Skeletal muscle satellite cell (primary cell): ENCODE data around the gene DNAJC1.
"Not testable (repeated sequence)": the region's sequence is repeated elsewhere in the genome, so short reads cannot be mapped to it uniquely, and the experiment has no call there.

Source experiments
- H3K27me3 ChIP-seq: 2 replicates; pipeline ENCODE4 v1.7.0; 2013; ENCODE audit warnings: low read length; ENCODE audit not compliant: control insufficient read depth, insufficient read depth
- H3K36me3 ChIP-seq: 2 replicates; pipeline ENCODE4 v1.7.0; 2013; ENCODE audit warnings: mild to moderate bottlenecking, control low read depth, low read length; ENCODE audit not compliant: insufficient read depth
- H3K4me1 ChIP-seq: 2 replicates; pipeline ENCODE4 v1.7.0; 2013; ENCODE audit warnings: low read length; ENCODE audit not compliant: control insufficient read depth, insufficient read depth
- H3K4me2 ChIP-seq: 2 replicates; pipeline ENCODE4 v1.7.0; 2013; ENCODE audit warnings: mild to moderate bottlenecking, low read length
- H3K4me3 ChIP-seq: 2 replicates; pipeline ENCODE4 v1.7.0; 2013; ENCODE audit warnings: low read length
- H3K9ac ChIP-seq: 2 replicates; pipeline ENCODE4 v1.7.0; 2013; ENCODE audit warnings: mild to moderate bottlenecking, low read depth, low read length, moderate library complexity
- H3K9me3 ChIP-seq: replicated peaks from 2 replicates; pipeline ENCODE4 v1.7.0; 2013; ENCODE audit warnings: mild to moderate bottlenecking, control low read depth, low read length

Gene DNAJC1

DNA sequence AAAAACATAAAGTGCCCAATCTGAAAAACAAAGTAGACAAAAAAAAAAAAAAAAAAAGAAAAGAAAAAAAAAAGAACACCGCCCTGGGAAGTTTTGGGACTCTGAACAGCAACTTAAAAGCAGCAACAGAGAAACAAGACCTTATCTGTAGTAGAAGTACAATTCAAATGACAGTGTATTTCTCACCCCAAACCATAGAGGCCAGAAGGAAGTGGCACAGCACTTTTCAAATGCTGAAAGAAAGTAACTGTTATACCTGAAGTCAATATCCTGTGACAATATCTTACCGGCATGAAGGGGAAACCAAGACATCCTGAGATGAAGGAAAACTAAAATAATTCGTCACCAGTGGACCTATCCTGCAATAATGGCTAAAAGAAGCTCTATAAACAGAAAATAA is 112.1 kb downstream of the DNAJC1 start:
- H3K9ac ChIP-seq: no peak overlapping the region
- no peaks in the 10 kb centered on the region for H3K4me1 ChIP-seq
- no peak overlapping the region for H3K4me3 ChIP-seq
- no peaks in the 10 kb centered on the region for H3K27me3 ChIP-seq
- H3K36me3 ChIP-seq: peaks cover 3% of the 10 kb centered on the region
- no peak overlapping the region for H3K4me2 ChIP-seq
- no peaks in the 10 kb centered on the region for H3K9me3 ChIP-seq

DNA sequence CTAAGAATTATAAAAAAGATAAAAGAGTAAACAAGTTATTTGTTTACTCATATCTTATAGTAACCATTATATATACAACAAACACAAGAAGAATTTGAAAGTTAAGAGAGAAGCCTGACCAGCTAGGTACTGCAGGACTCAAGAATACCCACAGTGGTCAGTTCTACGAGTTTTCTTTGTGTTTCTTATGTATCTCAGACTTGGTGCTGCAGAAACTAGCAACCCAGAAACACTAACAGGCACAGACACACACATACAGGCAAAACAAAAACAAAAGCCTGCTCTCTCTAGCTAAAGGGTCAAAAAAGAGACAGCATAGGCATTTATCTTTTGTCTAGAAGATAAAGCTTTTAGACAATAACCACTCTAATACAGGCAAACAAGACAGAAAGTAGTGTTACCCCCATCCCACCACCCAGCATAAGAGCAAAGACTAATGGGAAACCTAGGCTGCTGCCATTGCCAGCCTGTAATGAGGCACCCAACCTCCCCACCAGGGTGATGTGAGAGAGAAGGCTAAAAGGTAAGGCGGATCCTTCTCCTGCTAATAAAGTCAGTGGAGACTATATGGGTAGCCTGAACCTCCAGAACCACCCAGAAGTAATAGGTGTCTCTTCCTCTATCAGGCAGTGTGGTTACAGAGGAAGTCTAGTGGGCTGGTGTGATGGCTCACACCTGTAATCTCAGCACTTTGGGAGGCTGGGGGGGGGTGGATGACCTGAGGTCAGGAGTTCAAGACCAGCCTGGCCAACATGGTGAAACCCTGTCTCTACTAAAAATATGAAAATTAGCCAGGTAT is 113.9 kb downstream of the DNAJC1 start:
- H3K9me3 ChIP-seq: peaks cover 6% of the 10 kb centered on the region
- H3K4me1 ChIP-seq: no peaks in the 10 kb centered on the region
- no peak overlapping the region for H3K4me2 ChIP-seq
- no peaks in the 10 kb centered on the region for H3K27me3 ChIP-seq
- peaks cover 3% of the 10 kb centered on the region for H3K36me3 ChIP-seq
- H3K4me3 ChIP-seq: no peak overlapping the region
- H3K9ac ChIP-seq: no peak overlapping the region

GRCh38 chr10:21888959-21889358 is 114.6 kb downstream of the DNAJC1 start:
- H3K9me3 ChIP-seq: peaks cover 6% of the 10 kb centered on the region
- no peak overlapping the region for H3K4me3 ChIP-seq
- no peaks in the 10 kb centered on the region for H3K36me3 ChIP-seq
- H3K4me1 ChIP-seq: no peaks in the 10 kb centered on the region
- no peaks in the 10 kb centered on the region for H3K27me3 ChIP-seq
- no peak overlapping the region for H3K9ac ChIP-seq
- H3K4me2 ChIP-seq: no peak overlapping the region

- no peaks in the 10 kb centered on the region for H3K27me3 ChIP-seq
- no peak overlapping the region for H3K4me3 ChIP-seq
- no peak overlapping the region for H3K4me2 ChIP-seq
- H3K9me3 ChIP-seq: peaks cover 6% of the 10 kb centered on the region
- H3K4me1 ChIP-seq: no peaks in the 10 kb centered on the region
- H3K9ac ChIP-seq: no peak overlapping the region
- H3K36me3 ChIP-seq: no peaks in the 10 kb centered on the region
These were observed 117.6 kb downstream of the DNAJC1 start for GRCh38 chr10:21885940-21886339.

DNA sequence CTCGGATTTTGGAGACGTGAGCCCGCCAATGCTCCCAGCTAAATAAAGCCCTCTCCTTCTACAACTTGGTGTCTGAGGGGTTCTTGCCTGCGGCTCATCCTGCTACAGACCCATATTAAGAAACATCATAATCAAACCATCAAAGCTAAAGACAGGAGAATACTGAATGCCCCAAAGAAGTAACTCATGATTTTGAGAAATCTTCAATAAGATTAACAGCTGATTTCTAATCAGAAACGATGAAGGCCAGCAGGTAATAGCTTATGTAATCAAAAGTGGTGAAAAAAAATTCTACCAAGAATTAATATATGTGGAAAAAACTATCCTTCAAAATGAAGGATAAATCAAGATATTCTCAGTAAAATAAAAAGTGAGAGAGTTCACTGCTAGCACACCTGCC is 130.3 kb downstream of the DNAJC1 start:
- H3K4me2 ChIP-seq: no peak overlapping the region
- H3K27me3 ChIP-seq: no peaks in the 10 kb centered on the region
- no peak overlapping the region for H3K9ac ChIP-seq
- no peak overlapping the region for H3K4me3 ChIP-seq
- no peaks in the 10 kb centered on the region for H3K36me3 ChIP-seq
- no peaks in the 10 kb centered on the region for H3K9me3 ChIP-seq
- no peaks in the 10 kb centered on the region for H3K4me1 ChIP-seq

DNA sequence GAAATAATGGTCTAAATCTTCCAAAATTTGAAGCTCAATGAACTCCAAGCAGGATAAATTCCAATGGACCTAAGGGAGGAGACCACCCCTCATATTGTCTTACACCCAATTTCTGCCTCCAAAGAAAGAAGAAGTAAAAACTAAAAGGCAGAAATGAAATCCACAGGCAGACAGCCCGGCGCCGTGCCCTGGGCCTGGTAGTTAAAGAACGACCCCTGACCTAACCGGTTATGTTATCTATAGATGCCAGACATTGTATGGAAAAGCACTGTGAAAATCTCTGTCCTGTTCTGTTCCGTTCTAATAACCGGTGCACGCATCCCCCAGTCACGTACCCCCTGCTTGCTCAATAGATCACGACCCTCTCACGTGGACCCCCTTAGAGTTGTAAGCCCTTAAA is 130.8 kb downstream of the DNAJC1 start:
- not testable (repeated sequence) for H3K4me1 ChIP-seq, H3K4me2 ChIP-seq

DNA sequence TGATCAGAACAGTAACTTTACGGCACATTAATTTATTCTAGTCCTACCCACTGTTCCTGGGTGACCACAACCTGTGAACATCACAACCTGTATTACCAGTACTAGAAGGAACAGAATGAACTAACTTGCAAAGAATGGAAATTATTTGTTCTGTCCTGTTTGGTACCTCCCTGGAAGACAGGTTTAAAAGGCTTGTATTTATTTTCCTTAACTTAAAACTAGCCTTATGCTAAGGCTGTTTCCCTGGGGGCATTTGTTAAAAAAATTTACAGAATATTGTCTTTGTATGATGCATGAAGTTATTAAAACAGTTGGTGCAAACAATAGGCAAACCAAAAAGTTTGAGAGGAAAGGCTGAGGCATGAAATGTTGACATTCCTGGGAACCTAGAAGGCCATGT is 132.7 kb downstream of the DNAJC1 start:
- no peaks in the 10 kb centered on the region for H3K27me3 ChIP-seq
- H3K4me2 ChIP-seq: no peak overlapping the region
- H3K9me3 ChIP-seq: no peaks in the 10 kb centered on the region
- H3K36me3 ChIP-seq: no peaks in the 10 kb centered on the region
- no peak overlapping the region for H3K9ac ChIP-seq
- H3K4me3 ChIP-seq: no peak overlapping the region
- no peaks in the 10 kb centered on the region for H3K4me1 ChIP-seq

More for the DNA sequence above, 130.8 kb downstream of the DNAJC1 start:
- not testable (repeated sequence) for H3K9me3 ChIP-seq, H3K36me3 ChIP-seq, H3K4me3 ChIP-seq, H3K9ac ChIP-seq, H3K27me3 ChIP-seq

GRCh38 chr10:21869087-21869486 is 134.4 kb downstream of the DNAJC1 start:
- not testable (repeated sequence) for H3K9me3 ChIP-seq, H3K4me2 ChIP-seq, H3K4me3 ChIP-seq, H3K27me3 ChIP-seq, H3K36me3 ChIP-seq, H3K4me1 ChIP-seq, H3K9ac ChIP-seq

DNA sequence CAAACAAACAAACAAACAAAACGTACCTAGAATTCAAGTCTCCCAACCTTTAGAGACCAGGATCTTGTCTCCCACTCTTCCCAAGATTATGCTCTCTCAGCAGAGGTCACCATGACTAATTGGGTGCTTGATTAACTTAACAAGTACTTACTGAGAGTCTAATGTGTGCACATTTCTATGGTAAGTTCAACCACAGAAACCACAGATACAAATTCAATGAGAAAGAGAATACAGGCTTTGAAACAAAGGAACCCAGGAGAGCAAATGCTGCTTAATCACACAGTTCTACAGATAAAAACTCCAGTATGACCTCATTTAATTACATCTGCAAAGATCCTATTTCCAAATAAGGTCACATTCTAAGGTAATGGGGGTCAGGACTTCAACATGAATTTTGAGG is 142.8 kb downstream of the DNAJC1 start:
- Histone ChIP-seq H3K4me2 (no peak overlapping the region), H3K36me3 (no peaks in the 10 kb centered on the region), H3K27me3 (no peaks in the 10 kb centered on the region), H3K4me3 (no peak overlapping the region), H3K4me1 (no peaks in the 10 kb centered on the region), H3K9ac (no peak overlapping the region), H3K9me3 (no peaks in the 10 kb centered on the region)

- Histone ChIP-seq H3K4me2 (no peak overlapping the region), H3K4me3 (no peak overlapping the region), H3K27me3 (no peaks in the 10 kb centered on the region), H3K36me3 (no peaks in the 10 kb centered on the region), H3K9ac (no peak overlapping the region), H3K9me3 (no peaks in the 10 kb centered on the region), H3K4me1 (no peaks in the 10 kb centered on the region)
These were observed 145.1 kb downstream of the DNAJC1 start for GRCh38 chr10:21858455-21858854.

DNA sequence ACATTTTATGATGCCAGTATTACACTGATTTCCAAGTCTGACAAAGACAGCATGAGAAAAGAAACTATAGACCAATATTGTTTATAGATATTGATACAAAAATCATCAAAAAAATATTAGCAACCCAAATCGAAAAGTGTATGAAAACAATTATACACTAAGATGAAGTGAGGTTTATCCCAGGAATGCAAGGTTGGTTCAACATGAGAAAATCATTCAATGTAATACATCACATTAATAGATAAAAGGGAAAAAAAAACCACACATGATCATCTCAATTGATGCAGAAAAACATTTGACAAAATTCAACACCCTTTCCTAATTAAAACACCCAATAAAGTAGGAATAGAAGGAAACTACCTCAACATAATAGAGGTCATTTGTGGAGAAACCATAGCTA is 153.9 kb downstream of the DNAJC1 start:
- Histone ChIP-seq H3K4me2 (no peak overlapping the region), H3K9ac (no peak overlapping the region), H3K36me3 (no peaks in the 10 kb centered on the region), H3K4me3 (no peak overlapping the region), H3K9me3 (peaks cover 3% of the 10 kb centered on the region), H3K27me3 (no peaks in the 10 kb centered on the region), H3K4me1 (no peaks in the 10 kb centered on the region)

DNA sequence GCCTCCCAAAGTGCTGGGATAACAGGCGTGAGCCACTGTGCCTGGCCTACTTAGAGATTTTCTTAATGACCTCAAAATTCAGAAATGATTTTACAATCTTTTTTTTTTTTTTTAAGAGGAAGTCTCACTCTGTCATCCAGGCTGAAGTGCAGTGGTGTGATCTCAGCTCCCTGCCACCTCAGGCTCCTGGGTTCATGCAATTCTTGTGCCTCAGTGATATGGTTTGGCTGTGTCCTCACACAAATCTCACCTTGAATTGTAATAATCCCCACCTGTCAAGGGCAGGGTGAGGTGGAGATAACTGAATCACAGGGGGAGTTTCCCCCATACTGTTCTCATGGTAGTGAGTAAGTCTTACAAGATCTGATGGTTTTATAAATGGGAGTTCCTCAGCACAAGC is 159.9 kb downstream of the DNAJC1 start:
- Histone ChIP-seq H3K27me3 (no peaks in the 10 kb centered on the region), H3K4me1 (no peaks in the 10 kb centered on the region), H3K9ac (no peak overlapping the region), H3K4me3 (no peak overlapping the region), H3K4me2 (no peak overlapping the region), H3K9me3 (no peaks in the 10 kb centered on the region), H3K36me3 (no peaks in the 10 kb centered on the region)
